Measurements from ENCODE around the gene PFDN2. TPM values are rescaled to one million over a fixed set of nuclear protein-coding genes. Genes with fewer than 3 reads are reported as not detected.

Gene PFDN2
- total and polyA plus RNA-seq, 2 experiments from 2014 or later: 45.6 to 352 TPM

DNA sequence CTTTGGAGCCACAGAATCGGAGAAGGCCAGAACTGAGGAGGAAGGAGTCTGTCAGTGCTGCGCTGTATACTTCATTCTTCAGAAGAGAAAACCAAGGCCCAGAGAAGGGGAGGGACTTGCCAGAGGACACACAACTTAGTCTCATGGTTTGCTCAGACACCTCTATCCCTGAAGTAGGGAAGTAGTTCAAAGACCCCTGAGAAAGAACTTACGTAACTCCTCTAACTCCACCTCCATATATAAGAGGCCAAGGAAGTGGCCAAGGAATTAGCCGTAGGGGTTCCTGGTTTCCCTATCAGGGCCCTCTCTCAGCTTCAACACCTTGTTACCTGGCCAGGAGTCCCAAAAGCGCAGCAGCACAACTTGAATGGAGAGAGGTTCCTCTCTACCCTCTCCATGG lies 27.9 kb downstream of the PFDN2 start:
- Histone ChIP-seq H3K4me2 (no peak overlapping the region), H4K20me1 (replicated peaks; ENCODE audit: insufficient read depth) (no peaks in the 10 kb centered on the region), H3F3A (replicated peaks; ENCODE audit: low read depth) (no peaks in the 10 kb centered on the region), H3K4me1 (ENCODE audit: insufficient read depth) (peaks cover 7% of the 10 kb centered on the region), H3K79me2 (replicated peaks; ENCODE audit: insufficient read depth) (no peaks in the 10 kb centered on the region), H3K27me3 (ENCODE audit: insufficient read depth) (no peaks in the 10 kb centered on the region), H2AFZ (peak overlapping the region; percentile 72; the same call in 1 of the 2 replicates), H3K36me3 (ENCODE audit: insufficient read depth) (no peaks in the 10 kb centered on the region), H3K4me3 (no peak overlapping the region), H3K27ac (ENCODE audit: low read depth) (no peak overlapping the region), H3K9me2 (ENCODE audit: insufficient read depth) (peaks cover 5% of the 10 kb centered on the region; the same call in 1 of the 2 replicates)
- DNase-seq (ENCODE audit: low spot score) (no peak), ATAC-seq (no peak)
- H3K27ac Mint-ChIP-seq: no peak overlapping the region
- H3K4me1 Mint-ChIP-seq: peaks cover 17% of the 10 kb centered on the region
- TF ChIP-seq, protein P1, sequence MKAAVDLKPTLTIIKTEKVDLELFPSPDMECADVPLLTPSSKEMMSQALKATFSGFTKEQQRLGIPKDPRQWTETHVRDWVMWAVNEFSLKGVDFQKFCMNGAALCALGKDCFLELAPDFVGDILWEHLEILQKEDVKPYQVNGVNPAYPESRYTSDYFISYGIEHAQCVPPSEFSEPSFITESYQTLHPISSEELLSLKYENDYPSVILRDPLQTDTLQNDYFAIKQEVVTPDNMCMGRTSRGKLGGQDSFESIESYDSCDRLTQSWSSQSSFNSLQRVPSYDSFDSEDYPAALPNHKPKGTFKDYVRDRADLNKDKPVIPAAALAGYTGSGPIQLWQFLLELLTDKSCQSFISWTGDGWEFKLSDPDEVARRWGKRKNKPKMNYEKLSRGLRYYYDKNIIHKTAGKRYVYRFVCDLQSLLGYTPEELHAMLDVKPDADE (IDR thresholded peaks at IDR 0.05): no peak
- TF ChIP-seq, protein P2, sequence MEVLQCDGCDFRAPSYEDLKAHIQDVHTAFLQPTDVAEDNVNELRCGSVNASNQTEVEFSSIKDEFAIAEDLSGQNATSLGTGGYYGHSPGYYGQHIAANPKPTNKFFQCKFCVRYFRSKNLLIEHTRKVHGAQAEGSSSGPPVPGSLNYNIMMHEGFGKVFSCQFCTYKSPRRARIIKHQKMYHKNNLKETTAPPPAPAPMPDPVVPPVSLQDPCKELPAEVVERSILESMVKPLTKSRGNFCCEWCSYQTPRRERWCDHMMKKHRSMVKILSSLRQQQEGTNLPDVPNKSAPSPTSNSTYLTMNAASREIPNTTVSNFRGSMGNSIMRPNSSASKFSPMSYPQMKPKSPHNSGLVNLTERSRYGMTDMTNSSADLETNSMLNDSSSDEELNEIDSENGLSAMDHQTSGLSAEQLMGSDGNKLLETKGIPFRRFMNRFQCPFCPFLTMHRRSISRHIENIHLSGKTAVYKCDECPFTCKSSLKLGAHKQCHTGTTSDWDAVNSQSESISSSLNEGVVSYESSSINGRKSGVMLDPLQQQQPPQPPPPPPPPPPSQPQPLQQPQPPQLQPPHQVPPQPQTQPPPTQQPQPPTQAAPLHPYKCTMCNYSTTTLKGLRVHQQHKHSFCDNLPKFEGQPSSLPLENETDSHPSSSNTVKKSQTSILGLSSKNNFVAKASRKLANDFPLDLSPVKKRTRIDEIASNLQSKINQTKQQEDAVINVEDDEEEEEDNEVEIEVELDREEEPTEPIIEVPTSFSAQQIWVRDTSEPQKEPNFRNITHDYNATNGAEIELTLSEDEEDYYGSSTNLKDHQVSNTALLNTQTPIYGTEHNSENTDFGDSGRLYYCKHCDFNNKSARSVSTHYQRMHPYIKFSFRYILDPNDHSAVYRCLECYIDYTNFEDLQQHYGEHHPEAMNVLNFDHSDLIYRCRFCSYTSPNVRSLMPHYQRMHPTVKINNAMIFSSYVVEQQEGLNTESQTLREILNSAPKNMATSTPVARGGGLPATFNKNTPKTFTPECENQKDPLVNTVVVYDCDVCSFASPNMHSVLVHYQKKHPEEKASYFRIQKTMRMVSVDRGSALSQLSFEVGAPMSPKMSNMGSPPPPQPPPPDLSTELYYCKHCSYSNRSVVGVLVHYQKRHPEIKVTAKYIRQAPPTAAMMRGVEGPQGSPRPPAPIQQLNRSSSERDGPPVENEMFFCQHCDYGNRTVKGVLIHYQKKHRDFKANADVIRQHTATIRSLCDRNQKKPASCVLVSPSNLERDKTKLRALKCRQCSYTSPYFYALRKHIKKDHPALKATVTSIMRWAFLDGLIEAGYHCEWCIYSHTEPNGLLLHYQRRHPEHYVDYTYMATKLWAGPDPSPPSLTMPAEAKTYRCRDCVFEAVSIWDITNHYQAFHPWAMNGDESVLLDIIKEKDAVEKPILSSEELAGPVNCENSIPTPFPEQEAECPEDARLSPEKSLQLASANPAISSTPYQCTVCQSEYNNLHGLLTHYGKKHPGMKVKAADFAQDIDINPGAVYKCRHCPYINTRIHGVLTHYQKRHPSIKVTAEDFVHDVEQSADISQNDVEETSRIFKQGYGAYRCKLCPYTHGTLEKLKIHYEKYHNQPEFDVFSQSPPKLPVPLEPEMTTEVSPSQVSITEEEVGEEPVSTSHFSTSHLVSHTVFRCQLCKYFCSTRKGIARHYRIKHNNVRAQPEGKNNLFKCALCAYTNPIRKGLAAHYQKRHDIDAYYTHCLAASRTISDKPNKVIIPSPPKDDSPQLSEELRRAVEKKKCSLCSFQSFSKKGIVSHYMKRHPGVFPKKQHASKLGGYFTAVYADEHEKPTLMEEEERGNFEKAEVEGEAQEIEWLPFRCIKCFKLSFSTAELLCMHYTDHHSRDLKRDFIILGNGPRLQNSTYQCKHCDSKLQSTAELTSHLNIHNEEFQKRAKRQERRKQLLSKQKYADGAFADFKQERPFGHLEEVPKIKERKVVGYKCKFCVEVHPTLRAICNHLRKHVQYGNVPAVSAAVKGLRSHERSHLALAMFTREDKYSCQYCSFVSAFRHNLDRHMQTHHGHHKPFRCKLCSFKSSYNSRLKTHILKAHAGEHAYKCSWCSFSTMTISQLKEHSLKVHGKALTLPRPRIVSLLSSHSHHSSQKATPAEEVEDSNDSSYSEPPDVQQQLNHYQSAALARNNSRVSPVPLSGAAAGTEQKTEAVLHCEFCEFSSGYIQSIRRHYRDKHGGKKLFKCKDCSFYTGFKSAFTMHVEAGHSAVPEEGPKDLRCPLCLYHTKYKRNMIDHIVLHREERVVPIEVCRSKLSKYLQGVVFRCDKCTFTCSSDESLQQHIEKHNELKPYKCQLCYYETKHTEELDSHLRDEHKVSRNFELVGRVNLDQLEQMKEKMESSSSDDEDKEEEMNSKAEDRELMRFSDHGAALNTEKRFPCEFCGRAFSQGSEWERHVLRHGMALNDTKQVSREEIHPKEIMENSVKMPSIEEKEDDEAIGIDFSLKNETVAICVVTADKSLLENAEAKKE (CRISPR knock-in tag; IDR thresholded peaks at IDR 0.05): no peak
- TF ChIP-seq EZH2 (IDR thresholded peaks at IDR 0.05; ENCODE audit: low read depth, unreplicated experiment): no peak
- TF ChIP-seq ZNF114 (CRISPR knock-in tag; IDR thresholded peaks at IDR 0.05): no peak
- TF ChIP-seq CREB1 (CRISPR knock-in tag; IDR thresholded peaks at IDR 0.05; ENCODE audit: low read depth): no peak
- TF ChIP-seq, protein P3, sequence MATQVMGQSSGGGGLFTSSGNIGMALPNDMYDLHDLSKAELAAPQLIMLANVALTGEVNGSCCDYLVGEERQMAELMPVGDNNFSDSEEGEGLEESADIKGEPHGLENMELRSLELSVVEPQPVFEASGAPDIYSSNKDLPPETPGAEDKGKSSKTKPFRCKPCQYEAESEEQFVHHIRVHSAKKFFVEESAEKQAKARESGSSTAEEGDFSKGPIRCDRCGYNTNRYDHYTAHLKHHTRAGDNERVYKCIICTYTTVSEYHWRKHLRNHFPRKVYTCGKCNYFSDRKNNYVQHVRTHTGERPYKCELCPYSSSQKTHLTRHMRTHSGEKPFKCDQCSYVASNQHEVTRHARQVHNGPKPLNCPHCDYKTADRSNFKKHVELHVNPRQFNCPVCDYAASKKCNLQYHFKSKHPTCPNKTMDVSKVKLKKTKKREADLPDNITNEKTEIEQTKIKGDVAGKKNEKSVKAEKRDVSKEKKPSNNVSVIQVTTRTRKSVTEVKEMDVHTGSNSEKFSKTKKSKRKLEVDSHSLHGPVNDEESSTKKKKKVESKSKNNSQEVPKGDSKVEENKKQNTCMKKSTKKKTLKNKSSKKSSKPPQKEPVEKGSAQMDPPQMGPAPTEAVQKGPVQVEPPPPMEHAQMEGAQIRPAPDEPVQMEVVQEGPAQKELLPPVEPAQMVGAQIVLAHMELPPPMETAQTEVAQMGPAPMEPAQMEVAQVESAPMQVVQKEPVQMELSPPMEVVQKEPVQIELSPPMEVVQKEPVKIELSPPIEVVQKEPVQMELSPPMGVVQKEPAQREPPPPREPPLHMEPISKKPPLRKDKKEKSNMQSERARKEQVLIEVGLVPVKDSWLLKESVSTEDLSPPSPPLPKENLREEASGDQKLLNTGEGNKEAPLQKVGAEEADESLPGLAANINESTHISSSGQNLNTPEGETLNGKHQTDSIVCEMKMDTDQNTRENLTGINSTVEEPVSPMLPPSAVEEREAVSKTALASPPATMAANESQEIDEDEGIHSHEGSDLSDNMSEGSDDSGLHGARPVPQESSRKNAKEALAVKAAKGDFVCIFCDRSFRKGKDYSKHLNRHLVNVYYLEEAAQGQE (IDR thresholded peaks at IDR 0.05; ENCODE audit: unreplicated experiment): no peak
- TF ChIP-seq, protein P4, sequence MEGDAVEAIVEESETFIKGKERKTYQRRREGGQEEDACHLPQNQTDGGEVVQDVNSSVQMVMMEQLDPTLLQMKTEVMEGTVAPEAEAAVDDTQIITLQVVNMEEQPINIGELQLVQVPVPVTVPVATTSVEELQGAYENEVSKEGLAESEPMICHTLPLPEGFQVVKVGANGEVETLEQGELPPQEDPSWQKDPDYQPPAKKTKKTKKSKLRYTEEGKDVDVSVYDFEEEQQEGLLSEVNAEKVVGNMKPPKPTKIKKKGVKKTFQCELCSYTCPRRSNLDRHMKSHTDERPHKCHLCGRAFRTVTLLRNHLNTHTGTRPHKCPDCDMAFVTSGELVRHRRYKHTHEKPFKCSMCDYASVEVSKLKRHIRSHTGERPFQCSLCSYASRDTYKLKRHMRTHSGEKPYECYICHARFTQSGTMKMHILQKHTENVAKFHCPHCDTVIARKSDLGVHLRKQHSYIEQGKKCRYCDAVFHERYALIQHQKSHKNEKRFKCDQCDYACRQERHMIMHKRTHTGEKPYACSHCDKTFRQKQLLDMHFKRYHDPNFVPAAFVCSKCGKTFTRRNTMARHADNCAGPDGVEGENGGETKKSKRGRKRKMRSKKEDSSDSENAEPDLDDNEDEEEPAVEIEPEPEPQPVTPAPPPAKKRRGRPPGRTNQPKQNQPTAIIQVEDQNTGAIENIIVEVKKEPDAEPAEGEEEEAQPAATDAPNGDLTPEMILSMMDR (conservative IDR thresholded peaks at IDR 0.05; ENCODE audit: low read depth in 2 of 2): no peak
- no peak for TF ChIP-seq JUNB (IDR thresholded peaks at IDR 0.05; ENCODE audit: unreplicated experiment)
- TF ChIP-seq EZH2phosphoT487 (IDR thresholded peaks at IDR 0.05; ENCODE audit: unreplicated experiment): no peak
- TF ChIP-seq NANOG (IDR thresholded peaks at IDR 0.05; ENCODE audit: borderline replicate concordance): no peak
- no peak for TF ChIP-seq POLR2AphosphoS5 (IDR thresholded peaks at IDR 0.05; ENCODE audit: low read depth)
- H3K36me3 Mint-ChIP-seq (ENCODE audit: low read depth): no peaks in the 10 kb centered on the region
- no peak overlapping the region for H3K4me3 Mint-ChIP-seq
- peaks cover 11% of the 10 kb centered on the region for H3K27me3 Mint-ChIP-seq (ENCODE audit: insufficient read depth, low read depth, poor library complexity)
- no peaks in the 10 kb centered on the region for H3K9me3 Mint-ChIP-seq
